Panc1 (cell line): ENCODE results near the gene AGBL2. TPM values are rescaled to one million over a fixed set of nuclear protein-coding genes. Genes with fewer than 3 reads are reported as not detected.

ENCODE experiments used
- ATAC-seq: fragments of 200-7000 bp; cut with Tn5 transposase; 2 replicates; pipeline ENCODE4 v1.9.1; 2020; ENCODE audit warnings: mild to moderate bottlenecking, moderate library complexity
- BruUV-seq: library from RNA; stranded (reverse); fragments of 400-500 nt; replicated peaks from 2 replicates; lab custom pipeline; 2021; lab: Mats Ljungman, UMichigan
- CTCF ChIA-PET: fragments of 300-600 bp; sonication (Branson Sonifier 250); formaldehyde crosslinking; loops from one replicate; lab custom pipeline; 2022; ENCODE audit warnings: antibody characterized with exemption; lab: Charles Lee
- POLR2A ChIA-PET: fragments of 300-600 bp; sonication (Branson Sonifier 250); formaldehyde crosslinking; loops from one replicate; lab custom pipeline; 2022; ENCODE audit warnings: antibody characterized with exemption; lab: Charles Lee
- DNase-seq: peaks from one replicate; pipeline ENCODE4 v3.0.0-alpha.2; 2010; ENCODE audit warnings: low read depth, low spot score
- H3K27ac ChIP-seq: 2 replicates; pipeline ENCODE4 v1.5.1; 2011; ENCODE audit warnings: mild to moderate bottlenecking, low read length, inconsistent platforms
- H3K27me3 ChIP-seq: fragments of 200-500 bp; sonication (Bioruptor generic); 2 replicates; pipeline ENCODE4 v1.6.0; 2014; ENCODE audit warnings: low read length, inconsistent platforms; ENCODE audit not compliant: control insufficient read depth, insufficient read depth
- H3K36me3 ChIP-seq: fragments of 200-500 bp; sonication (Bioruptor generic); 2 replicates; pipeline ENCODE4 v1.5.1; 2014; ENCODE audit warnings: inconsistent platforms, mild to moderate bottlenecking, low read length, moderate library complexity; ENCODE audit not compliant: control insufficient read depth, insufficient read depth
- H3K4me1 ChIP-seq: 2 replicates; pipeline ENCODE4 v1.5.1; 2011; ENCODE audit warnings: inconsistent platforms, mild to moderate bottlenecking, low read length, moderate library complexity; ENCODE audit not compliant: control insufficient read depth, insufficient read depth
- H3K4me3 ChIP-seq, 2 experiments: 2 replicates each; pipeline ENCODE4 v1.5.1; 2011 to 2012; ENCODE audit warnings: low read depth in 2 of 2, low read length in 2 of 2, mild to moderate bottlenecking in 2 of 2, inconsistent platforms in 1 of 2, moderate library complexity in 1 of 2
- H3K9me3 ChIP-seq: fragments of 200-500 bp; sonication (Bioruptor generic); 2 replicates; pipeline ENCODE4 v1.5.1; 2014; ENCODE audit warnings: low read depth, mild to moderate bottlenecking, inconsistent platforms, low read length, moderate library complexity; ENCODE audit not compliant: control insufficient read depth, insufficient read depth
- POLR2AphosphoS5 ChIP-seq: IDR thresholded peaks from 2 replicates; pipeline ENCODE4 v1.6.1; 2012; ENCODE audit warnings: mild to moderate bottlenecking, low read depth, low read length, moderate library complexity
- SIN3A ChIP-seq: IDR thresholded peaks from 2 replicates; pipeline ENCODE4 v1.6.1; 2012; ENCODE audit warnings: low read depth, mild to moderate bottlenecking, low read length, moderate library complexity, borderline replicate concordance; ENCODE audit not compliant: insufficient read depth
- TCF7L2 ChIP-seq: IDR thresholded peaks from 2 replicates; pipeline ENCODE4 v1.6.1; 2011; ENCODE audit warnings: mild to moderate bottlenecking, low read depth, low read length, inconsistent platforms
- in situ Hi-C: cut with HindIII; loops from 2 replicates; pipeline ENCODE4 v1.10.0; 2016; ENCODE audit warnings: low sequenced_read_pairs, low pct_unique_long_range_greater_than_20kb
- intact Hi-C: fragments of 100-400 bp; cut with micrococcal nuclease; formaldehyde crosslinking; loops from one replicate; pipeline ENCODE4 v1.10.0; 2022; ENCODE audit not compliant: unreplicated experiment
- total RNA-seq: library from RNA; stranded (reverse); gene quantifications from one replicate; pipeline ENCODE4 v1.2.1, GENCODE V29; 2021; ENCODE audit not compliant: unreplicated experiment
- TF ChIP-seq, protein P1 (sequence below), 2 experiments: IDR thresholded peaks; 2 replicates each; pipeline ENCODE4 v1.6.1; 2011 to 2012; ENCODE audit warnings: low read depth in 2 of 2, control low read depth in 1 of 2, low read length in 1 of 2, mild to moderate bottlenecking in 1 of 2, moderate library complexity in 1 of 2; ENCODE audit not compliant: insufficient read depth in 1 of 2
- TF ChIP-seq, protein P2 (sequence below): fragments of 450-650 bp; IDR thresholded peaks from 2 replicates; pipeline ENCODE4 v1.5.1; 2017; ENCODE audit warnings: mild to moderate bottlenecking

The AGBL2 gene
- total RNA-seq, 1 experiment from 2014 or later, result 6.8 TPM

DNA sequence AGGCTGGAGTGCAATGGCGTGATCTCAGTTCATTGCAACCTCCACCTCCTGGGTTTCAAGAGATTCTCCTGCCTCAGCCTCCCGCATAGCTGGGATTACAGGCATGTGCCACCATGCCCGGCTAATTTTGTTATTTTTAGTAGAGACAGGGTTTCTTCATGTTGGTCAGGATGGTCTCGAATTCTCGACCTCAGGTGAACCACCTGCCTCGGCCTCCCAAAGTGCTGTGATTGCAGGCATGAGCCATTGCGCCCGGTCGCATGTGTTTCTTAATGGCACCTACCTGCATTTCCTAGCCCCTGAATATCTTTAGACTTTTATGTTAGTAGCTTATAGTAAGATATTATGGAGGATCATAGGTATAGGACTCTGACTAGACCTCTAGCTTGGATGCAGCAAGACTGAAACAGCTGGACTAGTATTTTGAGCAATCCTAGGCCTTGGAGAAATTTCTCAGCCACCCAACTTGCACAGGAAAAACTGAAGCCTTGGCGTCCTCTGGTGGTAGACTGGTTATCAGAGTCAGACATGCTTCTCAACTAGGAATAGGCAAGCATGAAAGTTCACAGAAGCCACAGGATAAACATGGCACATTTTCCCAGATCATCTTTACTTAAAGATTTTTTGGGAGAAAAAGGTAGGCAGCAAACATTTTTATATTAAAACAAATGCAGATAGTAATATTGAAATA, 98.3 kb downstream of the AGBL2 start:
- no peaks in the 10 kb centered on the region for H3K9me3 ChIP-seq
- no peak for TF ChIP-seq SIN3A
- TF ChIP-seq, protein P1, sequence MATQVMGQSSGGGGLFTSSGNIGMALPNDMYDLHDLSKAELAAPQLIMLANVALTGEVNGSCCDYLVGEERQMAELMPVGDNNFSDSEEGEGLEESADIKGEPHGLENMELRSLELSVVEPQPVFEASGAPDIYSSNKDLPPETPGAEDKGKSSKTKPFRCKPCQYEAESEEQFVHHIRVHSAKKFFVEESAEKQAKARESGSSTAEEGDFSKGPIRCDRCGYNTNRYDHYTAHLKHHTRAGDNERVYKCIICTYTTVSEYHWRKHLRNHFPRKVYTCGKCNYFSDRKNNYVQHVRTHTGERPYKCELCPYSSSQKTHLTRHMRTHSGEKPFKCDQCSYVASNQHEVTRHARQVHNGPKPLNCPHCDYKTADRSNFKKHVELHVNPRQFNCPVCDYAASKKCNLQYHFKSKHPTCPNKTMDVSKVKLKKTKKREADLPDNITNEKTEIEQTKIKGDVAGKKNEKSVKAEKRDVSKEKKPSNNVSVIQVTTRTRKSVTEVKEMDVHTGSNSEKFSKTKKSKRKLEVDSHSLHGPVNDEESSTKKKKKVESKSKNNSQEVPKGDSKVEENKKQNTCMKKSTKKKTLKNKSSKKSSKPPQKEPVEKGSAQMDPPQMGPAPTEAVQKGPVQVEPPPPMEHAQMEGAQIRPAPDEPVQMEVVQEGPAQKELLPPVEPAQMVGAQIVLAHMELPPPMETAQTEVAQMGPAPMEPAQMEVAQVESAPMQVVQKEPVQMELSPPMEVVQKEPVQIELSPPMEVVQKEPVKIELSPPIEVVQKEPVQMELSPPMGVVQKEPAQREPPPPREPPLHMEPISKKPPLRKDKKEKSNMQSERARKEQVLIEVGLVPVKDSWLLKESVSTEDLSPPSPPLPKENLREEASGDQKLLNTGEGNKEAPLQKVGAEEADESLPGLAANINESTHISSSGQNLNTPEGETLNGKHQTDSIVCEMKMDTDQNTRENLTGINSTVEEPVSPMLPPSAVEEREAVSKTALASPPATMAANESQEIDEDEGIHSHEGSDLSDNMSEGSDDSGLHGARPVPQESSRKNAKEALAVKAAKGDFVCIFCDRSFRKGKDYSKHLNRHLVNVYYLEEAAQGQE (IDR thresholded peaks at IDR 0.05; ENCODE audit: insufficient read depth in 1 of 2, low read depth in 2 of 2, low read length in 1 of 2), result no peak
- TF ChIP-seq, protein P2, sequence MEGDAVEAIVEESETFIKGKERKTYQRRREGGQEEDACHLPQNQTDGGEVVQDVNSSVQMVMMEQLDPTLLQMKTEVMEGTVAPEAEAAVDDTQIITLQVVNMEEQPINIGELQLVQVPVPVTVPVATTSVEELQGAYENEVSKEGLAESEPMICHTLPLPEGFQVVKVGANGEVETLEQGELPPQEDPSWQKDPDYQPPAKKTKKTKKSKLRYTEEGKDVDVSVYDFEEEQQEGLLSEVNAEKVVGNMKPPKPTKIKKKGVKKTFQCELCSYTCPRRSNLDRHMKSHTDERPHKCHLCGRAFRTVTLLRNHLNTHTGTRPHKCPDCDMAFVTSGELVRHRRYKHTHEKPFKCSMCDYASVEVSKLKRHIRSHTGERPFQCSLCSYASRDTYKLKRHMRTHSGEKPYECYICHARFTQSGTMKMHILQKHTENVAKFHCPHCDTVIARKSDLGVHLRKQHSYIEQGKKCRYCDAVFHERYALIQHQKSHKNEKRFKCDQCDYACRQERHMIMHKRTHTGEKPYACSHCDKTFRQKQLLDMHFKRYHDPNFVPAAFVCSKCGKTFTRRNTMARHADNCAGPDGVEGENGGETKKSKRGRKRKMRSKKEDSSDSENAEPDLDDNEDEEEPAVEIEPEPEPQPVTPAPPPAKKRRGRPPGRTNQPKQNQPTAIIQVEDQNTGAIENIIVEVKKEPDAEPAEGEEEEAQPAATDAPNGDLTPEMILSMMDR, result peak; percentile 79
- no peaks in the 10 kb centered on the region for H3K4me1 ChIP-seq
- POLR2A ChIA-PET, result interaction anchor here (0.7 kb wide), 1 partner anchor 21 kb away, joined by 3 read pairs; no protein-coding TSS in a partner anchor
- peaks cover 23% of the 10 kb centered on the region for H3K36me3 ChIP-seq
- CTCF ChIA-PET, result no interaction called here
- H3K27me3 ChIP-seq, result no peaks in the 10 kb centered on the region
- in situ Hi-C loops (no loop called here), intact Hi-C loops (no loop called here)
- ATAC-seq (peak; percentile 69; the same call in 1 of the 2 replicates), DNase-seq (peak; percentile 35)
- no peak overlapping the region for H3K27ac ChIP-seq
- BruUV-seq, result no TSS peak
- no peak overlapping the region for H3K4me3 ChIP-seq

DNA sequence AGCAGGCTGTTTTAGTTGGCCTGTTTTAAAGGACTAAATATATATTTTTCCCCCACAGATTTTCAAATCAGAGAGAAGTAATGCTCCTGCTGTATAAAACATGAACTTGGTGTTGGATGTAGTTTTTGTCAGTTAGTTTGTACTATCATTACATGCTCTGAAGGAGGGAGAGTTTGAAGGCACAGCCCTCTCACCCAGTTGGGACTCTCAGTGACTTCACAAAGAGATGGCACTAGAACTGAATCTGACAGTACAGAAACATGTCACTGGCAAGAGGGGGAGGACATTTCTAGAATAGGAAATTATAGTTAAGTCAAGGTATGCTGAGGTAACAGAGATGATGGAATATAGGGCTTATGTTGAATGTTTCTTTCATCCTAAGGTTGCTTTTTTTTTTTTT, 99.9 kb downstream of the AGBL2 start:
- in situ Hi-C loops, result no loop called here
- intact Hi-C loops, result no loop called here
- no peak for TF ChIP-seq SIN3A
- TF ChIP-seq, protein P2, result no peak
- no peak for TF ChIP-seq TCF7L2
- TF ChIP-seq POLR2AphosphoS5, result no peak
- TF ChIP-seq, protein P1 (IDR thresholded peaks at IDR 0.05; ENCODE audit: insufficient read depth in 1 of 2, low read depth in 2 of 2, low read length in 1 of 2), result no peak
- Histone ChIP-seq H3K27me3 (no peaks in the 10 kb centered on the region), H3K27ac (no peak overlapping the region), H3K4me1 (no peaks in the 10 kb centered on the region), H3K36me3 (peaks cover 16% of the 10 kb centered on the region), H3K4me3 (no peak overlapping the region), H3K9me3 (no peaks in the 10 kb centered on the region)
- ATAC-seq (no peak), DNase-seq (no peak)
- BruUV-seq, result no TSS peak
- CTCF ChIA-PET, result no interaction called here
- POLR2A ChIA-PET, result interaction anchor here (0.7 kb wide), 1 partner anchor 12 kb away, joined by 3 read pairs; no protein-coding TSS in a partner anchor
